NCI-H2227 treated with DMSO at 0.1 percent for 48 hours (cell line): ENCODE measurements around the gene TRIM32.
"Not testable (repeated sequence)": the region's sequence is repeated elsewhere in the genome, so short reads cannot be mapped to it uniquely, and the experiment has no call there.

Experiments
- DNase-seq: peaks from one replicate; lab custom pipeline; 2025; lab: John Stamatoyannopoulos, UW

The TRIM32 gene

DNA sequence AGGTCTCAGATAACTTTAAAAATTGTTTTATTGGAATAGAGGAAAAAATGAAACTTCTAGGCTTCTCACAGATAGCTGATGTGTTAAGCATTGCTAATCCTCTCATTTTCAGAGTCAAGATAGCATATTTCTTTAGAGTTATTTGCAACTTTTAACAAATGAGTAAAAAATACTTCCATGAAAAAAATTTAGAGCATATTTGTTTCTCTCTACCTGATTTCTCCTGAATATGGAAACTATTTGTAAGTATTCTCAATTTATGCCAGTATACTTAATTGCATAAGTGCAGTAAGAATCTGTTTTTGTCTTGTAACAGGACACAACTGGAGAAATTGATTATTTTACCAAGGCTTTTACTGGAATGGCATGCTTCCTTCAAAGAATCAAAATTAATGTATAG, 3.6 kb upstream of the TRIM32 start:
- no peak for DNase-seq

DNA sequence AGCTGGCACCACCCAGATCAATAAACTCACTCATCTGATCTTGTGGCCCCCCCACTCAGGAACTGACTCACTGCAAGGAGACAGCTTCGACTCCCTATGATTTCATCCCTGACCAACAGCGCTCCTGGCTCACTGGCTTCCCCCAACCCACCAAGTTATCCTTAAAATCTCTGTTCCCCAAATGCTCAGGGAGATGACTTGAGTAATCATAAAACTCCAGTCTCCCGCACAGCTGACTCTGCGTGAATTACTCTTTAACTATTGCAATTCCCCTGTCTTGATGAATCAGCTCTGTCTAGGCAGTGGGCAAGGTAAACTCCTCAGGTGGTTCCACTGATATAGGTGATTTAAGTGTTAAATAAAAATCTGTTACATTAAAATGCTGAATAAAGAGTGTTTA, 1.9 kb upstream of the TRIM32 start:
- DNase-seq, result no peak

DNA sequence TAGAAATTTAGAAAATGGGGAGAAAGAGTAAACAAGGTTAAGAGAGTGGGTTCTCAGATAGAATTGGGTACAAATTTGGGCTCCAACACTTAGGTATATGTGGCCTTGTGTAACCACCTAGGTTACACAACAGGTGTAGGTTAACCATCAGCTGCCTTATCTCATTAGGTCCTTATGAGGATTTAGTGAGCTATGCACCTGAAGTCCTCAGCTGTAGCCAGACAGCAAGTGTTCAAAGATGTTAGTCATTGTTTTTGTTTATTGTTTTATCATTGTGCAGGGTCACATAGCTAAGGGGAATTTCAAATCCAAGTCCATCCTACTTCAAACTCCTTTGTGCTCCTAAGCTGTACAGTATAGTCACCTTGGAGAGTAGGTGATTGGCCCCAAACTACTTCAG, 970 bp upstream of the TRIM32 start:
- DNase-seq, result no peak

DNA sequence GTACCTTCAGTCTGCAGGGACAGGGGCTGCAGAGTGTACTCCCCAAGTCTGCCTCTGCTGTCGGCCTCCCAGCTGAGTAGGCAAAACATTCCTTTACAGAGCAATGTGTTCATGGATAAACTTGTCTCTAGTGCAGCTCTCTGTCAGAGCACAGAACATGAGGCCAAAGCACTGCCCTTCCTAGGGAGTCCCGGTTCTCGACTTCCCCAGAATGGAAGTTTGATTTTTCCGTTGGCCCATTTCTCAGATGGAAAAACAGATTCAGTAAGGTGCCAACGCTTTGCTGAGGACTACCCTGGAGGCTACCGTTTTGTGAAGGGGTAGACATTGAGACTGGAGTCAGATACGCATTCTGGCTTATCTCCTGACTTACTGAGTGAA, 422 bp upstream of the TRIM32 start:
- no peak for DNase-seq

DNA sequence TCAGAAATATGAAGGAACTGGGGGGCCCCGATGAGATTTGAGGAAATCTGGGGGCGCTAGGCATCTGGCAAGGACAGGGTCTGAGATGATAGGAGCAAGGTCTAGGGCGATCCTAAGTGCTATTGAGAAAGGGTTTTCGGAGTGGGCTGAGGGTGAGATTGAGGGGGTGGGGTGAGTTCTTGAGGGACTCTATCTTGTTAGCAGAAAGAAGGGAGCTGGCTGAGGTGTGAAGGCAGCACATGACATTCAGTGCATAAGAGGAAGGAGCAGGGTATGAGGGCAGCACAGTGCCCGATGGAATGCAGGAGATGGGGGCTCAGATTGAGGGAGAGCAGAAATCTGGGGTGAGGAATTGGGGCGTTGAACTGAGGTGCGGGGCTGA, 640 bp downstream of the TRIM32 start:
- DNase-seq, result no peak

DNA sequence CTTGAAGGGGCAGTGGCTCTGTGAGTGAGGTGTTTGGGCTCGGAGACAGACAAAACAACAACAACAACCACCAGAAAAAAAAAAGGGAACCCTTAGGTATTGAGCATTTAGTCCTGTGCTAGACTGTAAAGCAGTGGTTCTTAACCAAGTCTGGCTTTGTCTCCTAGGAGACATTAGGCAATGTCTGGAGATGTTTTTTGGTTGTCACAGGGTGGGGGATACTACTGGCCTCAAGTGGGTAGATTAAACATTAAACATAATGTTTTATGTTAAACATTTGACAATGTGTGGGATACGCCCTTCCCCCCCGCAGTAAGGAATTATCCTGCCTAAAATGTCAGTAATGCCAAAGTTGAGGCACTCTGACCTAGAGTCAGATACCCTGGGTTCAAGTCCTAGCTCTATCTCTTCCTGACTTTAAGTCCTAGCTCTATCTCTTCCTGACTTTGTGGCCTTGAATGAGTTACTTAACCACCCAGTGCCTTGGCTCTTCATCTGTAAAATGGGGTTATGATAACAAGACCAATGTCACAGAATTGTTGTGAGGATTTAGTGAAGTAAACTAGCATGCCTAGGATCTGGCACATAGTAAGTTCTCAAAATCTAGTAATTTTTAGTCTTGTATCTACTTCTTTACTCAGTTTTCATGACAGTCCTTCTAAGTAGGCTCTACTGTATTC, 1.8 kb downstream of the TRIM32 start:
- no peak for DNase-seq

GRCh38 chr9:116689486-116690032, 2.5 kb downstream of the TRIM32 start:
- DNase-seq, result no peak

GRCh38 chr9:116690805-116691204, 3.7 kb downstream of the TRIM32 start:
- DNase-seq, result not testable (repeated sequence)

GRCh38 chr9:116691607-116692006, 4.5 kb downstream of the TRIM32 start:
- no peak for DNase-seq

DNA sequence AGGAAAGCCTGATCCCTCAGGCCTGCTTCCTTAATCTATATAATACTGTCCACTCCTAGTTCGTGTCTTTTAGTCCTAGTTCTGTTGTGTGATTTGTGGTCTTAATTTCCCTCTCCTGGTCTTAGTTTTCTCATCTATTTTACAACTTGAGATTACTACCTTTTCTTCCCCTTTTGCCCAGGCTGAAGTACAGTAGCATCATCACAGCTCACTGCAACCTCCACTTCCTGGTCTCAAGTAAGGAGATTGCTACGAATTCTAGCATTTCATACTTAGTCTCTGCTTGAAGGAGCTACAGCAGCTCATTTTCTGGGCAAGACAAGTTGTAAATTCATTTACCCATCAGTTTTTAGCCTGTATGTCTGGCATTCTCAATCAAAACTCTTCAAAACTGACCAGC, 5.5 kb downstream of the TRIM32 start:
- DNase-seq, result no peak

- DNase-seq, result no peak
These were observed 6.2 kb downstream of the TRIM32 start for GRCh38 chr9:116693233-116693731.

- DNase-seq, result no peak
These were observed 7.7 kb downstream of the TRIM32 start for GRCh38 chr9:116694785-116695291.

GRCh38 chr9:116695438-116695837, 8.3 kb downstream of the TRIM32 start:
- no peak for DNase-seq

GRCh38 chr9:116697362-116697761, 10.3 kb downstream of the TRIM32 start:
- DNase-seq, result no peak

- no peak for DNase-seq
These were observed 10.8 kb downstream of the TRIM32 start for GRCh38 chr9:116697887-116698286.

DNA sequence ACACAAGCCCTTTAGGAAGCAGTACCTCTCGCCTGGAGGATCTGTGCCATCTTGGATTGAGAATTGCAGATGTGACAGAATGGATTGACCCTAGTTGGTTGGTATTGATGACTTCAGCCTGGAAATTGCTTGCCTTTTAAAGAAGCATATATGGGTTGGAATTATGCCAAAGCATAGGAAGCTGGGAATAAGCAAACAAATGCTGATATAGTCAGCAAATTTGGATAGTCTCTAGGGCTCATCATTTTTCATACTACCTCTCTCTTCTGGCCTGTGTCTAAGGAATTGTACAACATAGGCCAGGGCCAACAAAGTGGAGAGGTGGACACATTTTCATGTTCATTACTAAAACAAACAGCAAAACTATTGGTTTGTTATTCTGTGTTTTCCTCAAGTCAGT, 13.2 kb downstream of the TRIM32 start:
- no peak for DNase-seq

DNA sequence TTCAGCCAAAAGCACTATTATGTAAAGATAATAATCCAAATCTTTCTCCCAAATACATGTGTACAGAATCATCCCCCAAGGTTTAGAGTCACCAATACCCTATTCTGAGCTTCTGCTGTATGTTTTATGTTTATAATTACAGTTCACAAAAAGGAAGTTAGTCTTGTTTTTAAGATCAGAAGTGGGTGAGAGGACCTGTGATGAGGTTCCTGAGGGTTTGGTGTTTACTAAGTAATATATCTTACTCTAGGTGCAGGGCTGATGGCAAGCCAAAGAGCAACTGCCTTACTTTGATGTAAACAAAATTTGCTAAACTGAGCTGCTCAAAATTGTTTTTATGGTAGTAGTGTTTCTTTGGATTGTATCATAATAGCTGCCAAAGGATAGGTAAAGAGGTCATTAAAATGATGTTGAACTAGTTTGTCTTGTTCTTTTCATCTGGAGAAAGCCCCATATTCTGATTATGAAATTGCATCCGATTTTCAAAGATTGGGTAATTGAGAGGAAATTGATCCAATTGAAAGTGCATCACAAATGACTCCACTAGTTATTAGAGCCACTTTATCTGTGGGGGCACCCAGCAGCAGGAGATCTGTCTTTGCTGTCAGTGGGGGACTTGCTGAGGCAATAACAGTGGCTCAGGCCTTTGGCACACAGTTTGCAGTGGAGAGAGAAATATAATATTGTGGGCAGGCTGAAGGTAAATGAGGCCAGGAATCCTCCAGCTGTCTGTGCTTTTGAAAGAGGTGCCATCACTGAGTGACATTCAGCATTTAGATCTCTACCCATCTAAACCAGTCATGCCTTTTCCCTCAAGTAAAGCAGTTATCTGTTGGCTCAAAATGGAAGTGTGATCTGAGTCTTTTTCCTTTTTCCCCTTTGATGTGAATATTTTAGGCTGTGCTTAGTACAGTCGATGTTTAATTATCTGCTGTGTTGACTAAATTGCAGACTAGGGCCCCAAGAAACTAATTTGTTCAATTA, 14.1 kb downstream of the TRIM32 start:
- no peak for DNase-seq

DNA sequence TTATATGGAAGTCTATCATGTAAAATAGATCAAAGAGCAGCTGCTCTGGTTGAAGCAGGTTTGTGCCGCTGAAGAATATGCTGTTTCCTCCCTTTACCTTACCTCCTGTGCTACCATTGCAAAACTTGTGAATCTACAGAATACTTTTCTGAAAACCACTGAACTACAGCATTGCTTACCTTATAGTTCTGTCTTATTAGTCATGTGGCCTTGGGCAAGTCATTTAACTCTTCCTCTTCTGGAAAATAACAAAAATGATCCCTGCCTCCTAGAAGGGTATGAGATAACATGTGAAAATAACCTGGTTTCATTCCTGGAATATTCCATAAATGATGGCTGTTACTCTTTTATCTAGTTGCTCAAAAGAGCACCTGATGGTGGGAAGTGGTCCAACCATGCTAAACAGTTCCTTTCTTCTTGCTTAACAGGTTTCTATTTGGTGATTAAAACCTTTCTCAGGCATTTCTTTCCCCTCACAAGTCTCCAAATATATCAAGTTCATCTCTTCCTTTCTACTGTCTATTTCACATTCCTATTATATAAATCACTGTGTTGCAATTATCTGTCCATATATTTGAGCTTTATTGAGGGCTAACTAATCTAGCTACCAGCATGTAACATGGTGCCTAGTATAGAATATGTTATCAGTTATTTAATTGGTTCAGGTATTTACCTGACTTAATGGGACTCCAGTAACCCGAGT, 15.0 kb downstream of the TRIM32 start:
- no peak for DNase-seq

DNA sequence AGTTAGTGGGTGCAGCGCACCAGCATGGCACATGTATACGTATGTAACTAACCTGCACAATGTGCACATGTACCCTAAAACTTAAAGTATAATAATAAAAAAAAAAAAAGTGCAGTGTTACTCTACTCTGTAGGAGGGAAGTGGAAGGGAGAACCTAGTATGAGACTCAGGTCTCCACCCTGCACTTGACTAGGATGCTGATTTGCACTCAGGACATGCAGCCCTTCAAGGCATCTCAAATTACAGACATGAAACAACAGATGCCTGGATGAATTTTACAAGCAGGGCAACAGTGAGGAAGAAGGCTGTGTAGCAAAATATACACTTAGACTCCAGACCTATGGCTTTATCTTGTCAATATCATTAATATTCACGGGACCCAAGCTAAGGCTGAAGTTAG, 16.5 kb downstream of the TRIM32 start:
- no peak for DNase-seq

DNA sequence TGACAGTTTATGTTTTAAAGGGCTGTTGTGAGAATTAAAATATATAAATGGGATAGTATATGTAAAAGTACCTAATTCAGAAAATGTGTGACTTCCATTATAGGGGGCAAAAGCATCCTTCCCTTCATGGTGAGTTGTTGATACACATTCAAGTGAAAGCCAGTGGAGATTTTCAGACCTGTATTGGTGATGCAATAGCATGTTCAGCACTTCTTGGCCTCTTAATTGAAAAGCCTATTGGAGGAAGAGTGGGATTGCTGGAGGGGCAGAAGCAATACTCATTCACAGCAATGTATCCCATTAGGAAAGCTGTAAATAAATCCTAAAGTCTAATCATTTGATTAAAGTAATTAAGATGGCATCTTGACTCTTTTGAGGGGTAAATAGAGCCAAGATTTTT, 17.4 kb downstream of the TRIM32 start:
- no peak for DNase-seq

DNA sequence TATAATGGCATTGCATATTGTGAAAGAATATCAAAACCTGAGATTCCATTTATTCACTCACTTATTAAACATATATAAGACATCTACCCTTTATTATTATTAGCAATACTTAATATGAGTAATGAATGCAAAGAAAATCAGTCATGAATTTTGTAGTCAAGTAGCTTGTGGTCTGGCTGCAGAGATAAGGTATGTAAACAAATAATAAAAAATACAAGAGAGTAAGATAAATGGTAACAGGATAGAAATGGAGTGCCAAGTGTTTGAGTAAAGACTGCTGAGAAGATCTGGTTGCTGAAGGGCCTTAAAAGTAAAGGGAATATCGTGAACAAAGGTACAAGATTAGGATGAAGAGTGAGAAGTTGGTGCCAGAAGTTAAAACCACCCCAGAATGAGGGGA, 18.4 kb downstream of the TRIM32 start:
- DNase-seq, result no peak
